ENCODE measurements around the gene DDX41.
A peak's percentile ranks its signal among the peaks of the same experiment; 100 is the strongest.

The DDX41 gene

GRCh38 chr5:177554474-177555111 lies 37.8 kb upstream of the DDX41 start, which contains the start of gene FAM193B:
Gene FAM193B, minus strand, starts transcription at chr5:177554563. Its CDS starts 105 bp downstream, at chr5:177554458.
- DNase-seq (ENCODE audit: low read depth) = peak; percentile 85
- peak; percentile 38 for TF ChIP-seq CTCF (conservative IDR thresholded peaks at IDR 0.05; ENCODE audit: low read length)
- H3K4me3 ChIP-seq (ENCODE audit: low read length) = peak within 1 kb of the TSS; percentile 80

- TF ChIP-seq CTCF (conservative IDR thresholded peaks at IDR 0.05; ENCODE audit: low read length) = no peak
- DNase-seq (ENCODE audit: low read depth) = no peak
Measured at GRCh38 chr5:177553671-177554429, 37.1 kb upstream of the DDX41 start.

DNA sequence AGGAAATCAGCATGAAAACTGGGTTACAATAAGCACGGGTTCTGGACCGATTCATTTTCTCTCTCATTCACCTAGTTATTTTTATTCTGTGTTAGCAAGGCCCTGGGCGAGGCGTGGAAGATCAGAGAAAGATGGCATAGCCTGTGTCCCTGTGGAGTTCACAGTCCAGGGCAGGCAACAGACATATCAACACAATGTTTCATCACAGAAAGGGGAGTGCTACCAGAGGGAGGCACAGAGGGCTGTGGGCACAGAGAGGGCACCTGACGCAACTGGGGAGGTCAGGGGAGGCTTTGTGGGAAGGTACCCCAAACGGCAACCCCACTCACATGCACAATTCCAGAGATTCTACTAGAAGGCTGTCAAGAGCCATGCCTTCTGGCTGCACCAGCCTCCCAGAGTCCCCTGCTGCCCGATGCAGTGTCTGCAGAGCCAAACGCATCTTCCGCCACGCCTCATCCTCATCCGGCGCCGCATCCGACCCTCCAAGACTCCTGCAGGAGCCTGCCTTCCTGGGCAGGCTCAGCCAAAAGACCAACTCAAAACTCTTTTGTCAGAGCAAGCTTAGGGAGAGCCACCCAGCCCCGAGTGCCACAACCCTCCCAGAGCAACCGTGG lies 36.2 kb upstream of the DDX41 start:
- DNase-seq (ENCODE audit: low read depth) = peak; percentile 28
- peak; percentile 34 for TF ChIP-seq CTCF (conservative IDR thresholded peaks at IDR 0.05; ENCODE audit: low read length)
- peak overlapping the region; percentile 80 for H3K4me3 ChIP-seq (ENCODE audit: low read length)

More at GRCh38 chr5:177553671-177554429, 37.1 kb upstream of the DDX41 start:
- H3K4me3 ChIP-seq (ENCODE audit: low read length) = peak overlapping the region; percentile 80

DNA sequence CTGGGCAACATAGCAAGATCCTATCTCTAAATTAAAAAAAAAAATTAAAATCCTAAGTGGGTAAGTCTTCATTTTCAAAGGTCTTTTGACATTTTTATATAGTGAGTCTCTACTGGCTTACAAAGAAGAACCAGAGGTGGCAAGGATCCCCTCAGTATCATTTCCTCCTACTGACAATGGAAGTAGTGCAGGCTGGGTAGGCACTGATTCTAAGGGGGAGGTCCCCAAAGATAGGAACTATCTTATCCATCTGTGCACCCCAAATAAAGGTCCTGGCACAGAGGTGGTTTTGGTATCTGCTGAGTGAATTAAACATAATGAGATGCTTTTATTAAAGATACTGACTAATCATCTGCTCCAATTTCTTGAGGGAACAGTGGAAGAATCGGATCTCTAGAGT lies 33.4 kb upstream of the DDX41 start:
- H3K4me3 ChIP-seq (ENCODE audit: low read length) = no peak overlapping the region
- no peak for DNase-seq (ENCODE audit: low read depth)
- no peak for TF ChIP-seq CTCF (conservative IDR thresholded peaks at IDR 0.05; ENCODE audit: low read length)

GRCh38 chr5:177548495-177548894 lies 31.7 kb upstream of the DDX41 start:
- no peak overlapping the region for H3K4me3 ChIP-seq (ENCODE audit: low read length)
- no peak for TF ChIP-seq CTCF (conservative IDR thresholded peaks at IDR 0.05; ENCODE audit: low read length)
- DNase-seq (ENCODE audit: low read depth) = no peak

GRCh38 chr5:177547736-177548135 lies 31.0 kb upstream of the DDX41 start:
- no peak overlapping the region for H3K4me3 ChIP-seq (ENCODE audit: low read length)
- no peak for DNase-seq (ENCODE audit: low read depth)
- TF ChIP-seq CTCF (conservative IDR thresholded peaks at IDR 0.05; ENCODE audit: low read length) = no peak

Data from AG10803 (cell line).